HUES64 (cell line): ENCODE measurements around the gene GSK3B.

ENCODE experiments used
- H3K27ac ChIP-seq: 2 replicates; pipeline ENCODE4 v1.7.0; 2013; ENCODE audit warnings: low read depth, low read length, inconsistent platforms
- H3K27me3 ChIP-seq: 2 replicates; pipeline ENCODE4 v1.6.1; 2013; ENCODE audit warnings: mild to moderate bottlenecking, low read length; ENCODE audit not compliant: insufficient read depth
- H3K36me3 ChIP-seq: 2 replicates; pipeline ENCODE4 v1.6.1; 2013; ENCODE audit warnings: mild to moderate bottlenecking, low read length; ENCODE audit not compliant: insufficient read depth
- H3K4me1 ChIP-seq: 2 replicates; pipeline ENCODE4 v1.6.1; 2013; ENCODE audit warnings: mild to moderate bottlenecking, low read length, moderate library complexity; ENCODE audit not compliant: insufficient read depth
- H3K4me3 ChIP-seq: 2 replicates; pipeline ENCODE4 v1.5.1; 2013; ENCODE audit warnings: mild to moderate bottlenecking, low read length, moderate library complexity
- H3K9ac ChIP-seq: 2 replicates; pipeline ENCODE4 v1.6.1; 2013; ENCODE audit warnings: mild to moderate bottlenecking, low read depth, low read length
- H3K9me3 ChIP-seq: 2 replicates; pipeline ENCODE4 v1.6.1; 2013; ENCODE audit warnings: low read depth, low read length; ENCODE audit not compliant: insufficient read depth
- WGBS: fragments of 150-250, 120-280 bp; methylation state at CpG from one replicate; pipeline ENCODE4 v1.1.7; 2013; ENCODE audit warnings: missing lambda C conversion rate; 5-methylcytosine and 5-hydroxymethylcytosine counted together

Gene GSK3B

DNA sequence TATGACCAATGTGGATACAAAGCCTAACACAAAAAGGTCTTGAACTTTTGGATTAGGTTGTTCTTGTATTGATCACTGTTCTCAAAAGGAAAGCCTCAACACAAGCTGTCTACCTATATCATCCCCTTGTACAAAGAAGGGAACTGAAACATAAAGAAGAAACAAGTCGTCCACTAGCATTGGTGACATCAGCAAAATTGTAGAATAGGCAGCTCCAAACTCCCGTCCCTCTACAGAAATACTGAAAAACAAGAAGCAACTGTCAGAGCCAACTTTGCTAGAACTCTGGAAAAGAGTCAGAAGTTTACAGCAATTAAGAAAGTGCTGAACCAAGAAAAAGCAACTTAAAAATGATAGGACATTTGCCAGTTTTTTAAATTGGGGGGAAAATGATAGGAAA lies 319.8 kb downstream of the GSK3B start:
- Histone ChIP-seq H3K9ac (no peak overlapping the region), H3K27ac (no peak overlapping the region), H3K27me3 (no peaks in the 10 kb centered on the region), H3K4me1 (no peaks in the 10 kb centered on the region), H3K4me3 (no peak overlapping the region), H3K36me3 (no peaks in the 10 kb centered on the region), H3K9me3 (peaks cover 7% of the 10 kb centered on the region; the same call in 1 of the 2 replicates)
- 84% methylated on average over 2 of the region's 2 CpGs for WGBS
